Thymus (tissue), 11 donors: ENCODE data around the gene SLC7A6. TPM values are rescaled to one million over a fixed set of nuclear protein-coding genes. Genes with fewer than 3 reads are reported as not detected.

Experiments used
- DNase-seq, 9 donors: peaks; one replicate each; pipeline ENCODE4 v3.0.0-alpha.2; 2013; ENCODE audit warnings: low spot score in 9 of 9, low read depth in 6 of 9, missing footprints in 1 of 9
- H3K27ac ChIP-seq, 2 donors: one replicate each; pipeline ENCODE4 v1.5.1; 2013; ENCODE audit warnings: control low read depth in 1 of 2, low read depth in 1 of 2, low read length in 1 of 2, mild to moderate bottlenecking in 1 of 2, moderate library complexity in 1 of 2
- H3K27me3 ChIP-seq, 2 donors: one replicate each; pipeline ENCODE4 v1.5.1; 2013; ENCODE audit warnings: low read length in 1 of 2; ENCODE audit not compliant: control insufficient read depth in 2 of 2, insufficient read depth in 1 of 2
- H3K36me3 ChIP-seq, 2 donors: one replicate each; pipeline ENCODE4 v1.5.1; 2013; ENCODE audit warnings: low read length in 1 of 2, mild to moderate bottlenecking in 1 of 2, moderate library complexity in 1 of 2; ENCODE audit not compliant: control insufficient read depth in 2 of 2, insufficient read depth in 2 of 2
- H3K4me1 ChIP-seq, 2 donors: one replicate each; pipeline ENCODE4 v1.5.1; 2013; ENCODE audit warnings: low read length in 2 of 2; ENCODE audit not compliant: control insufficient read depth in 2 of 2, insufficient read depth in 2 of 2
- H3K4me3 ChIP-seq, 2 donors: one replicate each; pipeline ENCODE4 v1.5.1; 2013; ENCODE audit warnings: low read length in 2 of 2, control low read depth in 1 of 2, mild to moderate bottlenecking in 1 of 2
- H3K9me3 ChIP-seq, 2 donors: one replicate each; pipeline ENCODE4 v1.5.1; 2013; ENCODE audit warnings: low read length in 1 of 2, mild to moderate bottlenecking in 1 of 2; ENCODE audit not compliant: control insufficient read depth in 2 of 2, insufficient read depth in 1 of 2
- WGBS: extraction: QIAGEN DNeasy Blood & Tissue Kit; methylation state at CpG from one replicate; pipeline ENCODE4 v1.1.7; 2013; 5-methylcytosine and 5-hydroxymethylcytosine counted together
- polyA plus RNA-seq: library from polyadenylated mRNA; stranded (reverse); fragments of 200-250 nt; gene quantifications from one replicate; pipeline ENCODE4 v1.2.3, GENCODE V29; 2013
- total RNA-seq: library from RNA; stranded (reverse); fragments of 120-200 nt; gene quantifications from one replicate; pipeline ENCODE4 v1.2.4, GENCODE V29; 2013
- donor health status: healthy.

The SLC7A6 gene
- total and polyA plus RNA-seq, 2 donors: 42.3 to 47.3 TPM

DNA sequence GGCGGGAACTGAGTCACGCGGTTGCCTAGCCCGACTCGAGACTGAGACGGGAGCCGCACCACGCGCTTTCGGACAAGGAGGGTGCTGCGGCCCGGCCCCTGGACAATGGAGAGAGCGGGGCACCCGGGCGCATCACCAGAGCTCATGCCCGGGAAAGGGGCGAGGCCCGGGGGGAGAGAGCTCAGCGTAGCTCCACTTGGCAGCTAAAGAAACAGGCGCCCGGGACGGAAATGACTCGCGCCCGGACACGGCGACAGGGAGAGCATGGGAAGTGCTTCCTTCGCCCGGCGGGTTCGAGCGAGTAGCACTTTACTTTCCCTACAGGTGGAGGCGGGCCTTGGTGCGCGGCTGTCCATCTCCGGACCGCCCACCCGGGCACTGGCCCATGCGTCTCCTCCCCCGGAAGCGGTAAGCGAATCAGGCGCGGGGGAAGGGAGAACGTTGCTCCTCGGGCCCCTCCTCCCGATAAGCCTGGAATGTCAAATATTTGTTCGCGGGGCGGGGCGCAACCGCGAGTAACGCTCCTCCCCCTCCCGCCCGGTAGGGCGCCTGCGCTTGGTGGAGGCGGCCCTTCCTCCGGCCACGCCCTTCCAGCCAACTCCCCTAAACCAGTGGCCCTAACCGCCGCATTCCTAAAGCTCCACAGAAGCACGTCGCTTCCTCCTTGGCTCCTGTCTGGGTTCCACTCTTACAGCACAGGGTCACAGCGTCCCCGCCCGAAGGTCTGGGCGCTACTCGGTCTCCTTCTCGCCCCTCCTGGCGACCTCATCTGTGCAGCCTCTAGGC is 26.9 kb upstream of the SLC7A6 start:
- under 1% methylated on average over 72 of the region's 72 CpGs for WGBS
- Histone ChIP-seq H3K27me3 (peaks cover 0 to 34% of the 10 kb centered on the region in 2 donors), H3K9me3 (peaks cover 0 to 9% of the 10 kb centered on the region in 2 donors), H3K4me1 (peaks cover 46 to 75% of the 10 kb centered on the region in 2 donors), H3K4me3 (peak overlapping the region; percentile 59 to 65), H3K27ac (peak overlapping the region; percentile 73 to 82), H3K36me3 (peaks cover 1 to 12% of the 10 kb centered on the region in 2 donors)
- peak in 8 of 9 donors; percentile 74 to 93 (median 84) for DNase-seq

DNA sequence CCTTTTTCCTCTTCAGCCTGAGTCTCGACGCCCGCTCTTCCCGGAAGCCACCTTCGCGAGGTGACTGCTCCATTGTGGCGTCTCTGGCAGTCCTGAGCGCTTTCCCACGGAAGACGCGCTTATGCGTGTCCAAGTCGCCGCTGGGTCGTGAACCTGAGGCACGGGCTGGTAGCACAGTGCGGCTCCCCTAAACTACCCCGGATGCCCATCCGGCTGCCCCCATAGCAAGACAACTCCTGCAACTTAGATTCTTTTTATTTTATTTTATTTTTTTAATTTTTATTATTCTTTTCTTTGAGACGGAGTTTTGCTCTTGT is 26.3 kb upstream of the SLC7A6 start:
- peak overlapping the region; percentile 59 to 65 for H3K4me3 ChIP-seq
- WGBS: 17% methylated on average over 20 of the region's 20 CpGs
- peaks cover 0 to 9% of the 10 kb centered on the region in 2 donors for H3K9me3 ChIP-seq
- DNase-seq: no peak
- H3K4me1 ChIP-seq: peaks cover 46 to 69% of the 10 kb centered on the region in 2 donors
- H3K36me3 ChIP-seq: peaks cover 0 to 10% of the 10 kb centered on the region in 2 donors
- peaks cover 0 to 34% of the 10 kb centered on the region in 2 donors for H3K27me3 ChIP-seq
- H3K27ac ChIP-seq: peak overlapping the region; percentile 73 to 79

DNA sequence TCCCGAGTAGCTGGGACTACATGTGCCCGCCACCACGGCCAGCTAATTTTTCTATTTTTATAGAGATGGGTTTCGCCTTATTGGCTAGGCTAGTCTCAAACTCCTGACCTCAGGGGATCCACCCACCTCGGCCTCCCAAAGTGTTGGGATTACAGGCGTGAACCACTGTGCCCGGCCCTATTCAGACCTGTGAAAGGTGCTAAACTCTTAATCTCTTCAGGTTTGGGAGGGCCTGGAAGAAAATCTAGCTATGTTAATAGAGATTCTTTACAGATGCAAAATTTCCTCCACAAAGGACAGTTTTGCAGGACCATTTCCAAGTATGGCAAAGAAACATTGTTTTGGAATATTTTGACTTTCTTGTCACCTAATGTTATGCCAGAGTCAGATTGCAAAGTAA is 22.2 kb upstream of the SLC7A6 start:
- Histone ChIP-seq H3K4me1 (peaks cover 38 to 57% of the 10 kb centered on the region in 2 donors), H3K27me3 (peaks cover 0 to 9% of the 10 kb centered on the region in 2 donors), H3K9me3 (peaks cover 0 to 9% of the 10 kb centered on the region in 2 donors), H3K36me3 (no peaks in the 10 kb centered on the region), H3K4me3 (no peak overlapping the region), H3K27ac (no peak overlapping the region)
- 94% methylated on average over 7 of the region's 7 CpGs for WGBS
- DNase-seq: no peak

DNA sequence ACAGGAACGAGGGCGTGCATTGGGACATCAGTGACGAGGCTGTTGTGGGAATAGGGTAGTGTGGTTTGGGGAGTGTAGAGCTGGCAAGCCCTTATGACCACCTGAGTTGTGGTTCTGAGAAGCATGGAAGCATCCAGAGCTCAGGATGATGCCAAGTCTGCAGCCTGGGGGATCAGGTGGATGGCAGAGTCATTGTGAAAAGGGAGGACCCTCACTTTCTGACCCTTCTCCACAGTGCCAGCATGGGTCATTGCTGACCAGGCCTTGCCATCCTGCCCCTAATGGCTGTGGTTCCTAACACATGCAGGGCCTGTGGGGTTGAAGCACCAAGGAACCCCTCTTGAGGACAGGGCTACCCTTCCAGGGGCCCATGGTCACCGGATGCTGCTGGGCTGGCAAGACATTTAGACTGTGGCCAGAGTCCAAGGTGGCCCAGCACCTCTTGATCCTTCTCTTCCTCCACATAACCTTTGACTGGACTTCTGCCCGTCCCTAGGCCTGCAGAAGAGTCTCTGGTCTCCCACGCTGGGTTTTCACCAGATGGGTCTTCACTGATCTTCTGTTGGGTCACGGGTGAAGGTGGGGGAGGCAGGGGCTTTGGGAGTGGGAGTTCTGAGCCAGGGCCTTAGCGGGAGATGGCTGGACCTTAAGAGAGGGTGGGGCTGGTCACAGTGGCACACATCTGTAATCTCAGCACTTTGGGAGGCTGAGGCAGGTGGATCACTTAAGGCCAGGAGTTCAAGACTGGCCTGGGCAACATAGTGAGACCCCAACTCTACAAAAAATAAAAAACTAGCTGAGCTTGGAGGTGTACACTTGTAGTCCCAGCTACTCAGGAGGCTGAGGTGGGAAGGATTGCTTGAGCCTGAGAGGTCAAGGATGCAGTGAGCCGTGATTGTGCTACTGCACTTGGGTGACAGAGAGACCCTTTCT is 21.1 kb upstream of the SLC7A6 start:
- H3K4me3 ChIP-seq: no peak overlapping the region
- peaks cover 0 to 5% of the 10 kb centered on the region in 2 donors for H3K9me3 ChIP-seq
- no peaks in the 10 kb centered on the region for H3K36me3 ChIP-seq
- peaks cover 41 to 57% of the 10 kb centered on the region in 2 donors for H3K4me1 ChIP-seq
- no peak for DNase-seq
- 97% methylated on average over 9 of the region's 9 CpGs for WGBS
- no peak overlapping the region for H3K27ac ChIP-seq
- no peaks in the 10 kb centered on the region for H3K27me3 ChIP-seq

DNA sequence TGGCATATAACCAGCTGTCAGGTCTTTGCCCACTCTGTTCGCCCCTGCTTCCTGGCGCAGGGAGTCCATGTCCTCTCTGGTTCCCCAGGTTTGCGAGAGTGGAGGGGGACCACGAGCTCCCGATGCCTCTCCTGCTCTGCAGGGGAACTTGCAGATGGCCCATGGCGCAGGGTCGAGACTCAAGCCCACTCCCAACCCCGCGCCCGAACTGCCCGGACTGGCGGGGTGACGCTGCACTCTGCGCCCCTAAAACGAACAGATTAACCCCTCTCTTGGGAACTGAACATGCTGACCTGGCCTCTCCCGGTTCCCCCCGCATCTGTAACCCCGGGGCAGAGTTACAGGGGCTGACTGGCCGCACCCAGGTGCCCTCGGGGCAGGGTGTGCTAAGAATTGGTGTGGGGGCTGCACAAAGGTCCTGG is 19.8 kb upstream of the SLC7A6 start:
- Histone ChIP-seq H3K27me3 (no peaks in the 10 kb centered on the region), H3K4me1 (peaks cover 35 to 51% of the 10 kb centered on the region in 2 donors), H3K27ac (peak overlapping the region in 1 of 2 donors; percentile 26), H3K36me3 (peaks cover 11 to 13% of the 10 kb centered on the region in 2 donors), H3K4me3 (peak overlapping the region; percentile 75 to 89), H3K9me3 (peaks cover 0 to 5% of the 10 kb centered on the region in 2 donors)
- 11% methylated on average over 20 of the region's 20 CpGs for WGBS
- no peak for DNase-seq

DNA sequence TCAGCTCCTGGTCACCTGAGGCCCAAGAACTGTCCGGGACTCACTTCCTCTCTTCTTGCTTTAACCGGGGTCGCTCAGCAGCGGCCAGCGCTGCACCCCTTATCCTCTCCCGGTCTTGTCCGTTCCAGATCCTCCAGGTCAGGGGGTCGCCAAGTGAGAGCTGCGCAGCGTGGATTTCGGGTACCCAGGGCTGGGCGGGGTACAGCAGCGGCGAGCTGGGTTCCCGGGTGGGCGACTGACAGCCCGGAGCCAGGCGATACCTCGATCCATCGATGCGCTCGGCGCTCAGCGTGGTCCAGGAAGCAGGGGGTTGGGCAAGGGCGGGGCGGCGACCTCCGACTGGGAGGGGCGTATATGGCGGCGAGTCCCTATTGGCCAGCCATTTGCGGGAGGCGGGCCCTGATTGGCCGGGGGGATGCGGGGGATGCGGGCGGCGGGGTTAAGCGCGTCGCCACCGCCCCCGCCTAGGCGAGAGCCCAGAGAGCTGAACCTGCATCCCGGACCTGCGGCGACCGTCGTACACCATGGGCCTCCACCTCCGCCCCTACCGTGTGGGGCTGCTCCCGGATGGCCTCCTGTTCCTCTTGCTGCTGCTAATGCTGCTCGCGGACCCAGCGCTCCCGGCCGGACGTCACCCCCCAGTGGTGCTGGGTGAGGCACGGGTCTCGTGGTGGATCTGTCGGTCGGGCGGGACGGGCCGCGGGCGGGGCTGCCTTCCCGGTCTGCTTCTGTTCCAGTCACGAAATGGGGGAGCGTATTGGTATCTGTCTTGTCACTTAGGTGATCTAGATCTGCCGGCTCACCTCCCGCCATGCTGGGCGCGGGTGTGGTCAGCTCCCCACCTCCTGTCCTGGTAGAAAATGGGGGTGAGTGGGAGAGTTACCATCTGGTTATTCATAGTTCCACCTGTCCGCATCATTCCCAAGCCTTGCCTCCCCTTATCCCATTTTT is 19.1 kb upstream of the SLC7A6 start, which contains the start of gene PLA2G15:
Gene PLA2G15, plus strand, starts transcription at position 471 of the 951 bp plus-strand sequence. Its CDS starts 54 bp downstream, at position 525.
- peak within 1 kb of the TSS; percentile 75 to 89 for H3K4me3 ChIP-seq
- peaks cover 16 to 17% of the 10 kb centered on the region in 2 donors for H3K36me3 ChIP-seq
- 2% methylated on average over 75 of the region's 75 CpGs for WGBS
- peak within 1 kb of the TSS in 1 of 2 donors; percentile 36 for H3K27ac ChIP-seq
- peak; percentile 80 to 97 (median 93) for DNase-seq
- H3K9me3 ChIP-seq: peaks cover 0 to 1% of the 10 kb centered on the region in 2 donors
- no peaks in the 10 kb centered on the region for H3K27me3 ChIP-seq
- peaks cover 30 to 44% of the 10 kb centered on the region in 2 donors for H3K4me1 ChIP-seq

DNA sequence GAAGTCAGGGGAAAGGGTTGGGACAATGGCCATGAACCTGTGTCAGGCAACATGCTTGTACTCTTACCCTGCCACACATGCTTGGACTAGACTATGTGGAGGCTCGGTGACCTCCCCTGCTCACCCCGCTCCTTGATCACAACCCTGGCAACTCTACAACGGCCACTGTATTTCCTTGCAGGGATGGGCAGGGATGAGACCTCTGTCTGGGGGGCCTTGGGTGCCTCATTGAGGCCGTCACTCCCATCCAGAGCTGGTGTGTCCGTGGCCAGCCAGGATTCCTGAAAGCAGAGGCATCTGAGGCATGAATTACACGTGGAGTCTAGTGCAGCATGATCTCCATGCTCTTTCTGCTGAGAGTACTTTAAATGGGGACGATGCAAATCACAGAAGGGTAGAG is 18.2 kb upstream of the SLC7A6 start:
- Histone ChIP-seq H3K27me3 (no peaks in the 10 kb centered on the region), H3K36me3 (peaks cover 22 to 26% of the 10 kb centered on the region in 2 donors), H3K9me3 (no peaks in the 10 kb centered on the region), H3K27ac (no peak overlapping the region), H3K4me3 (peak overlapping the region; percentile 75 to 89), H3K4me1 (peaks cover 37 to 52% of the 10 kb centered on the region in 2 donors)
- DNase-seq: no peak
- WGBS: 96% methylated on average over 7 of the region's 7 CpGs

DNA sequence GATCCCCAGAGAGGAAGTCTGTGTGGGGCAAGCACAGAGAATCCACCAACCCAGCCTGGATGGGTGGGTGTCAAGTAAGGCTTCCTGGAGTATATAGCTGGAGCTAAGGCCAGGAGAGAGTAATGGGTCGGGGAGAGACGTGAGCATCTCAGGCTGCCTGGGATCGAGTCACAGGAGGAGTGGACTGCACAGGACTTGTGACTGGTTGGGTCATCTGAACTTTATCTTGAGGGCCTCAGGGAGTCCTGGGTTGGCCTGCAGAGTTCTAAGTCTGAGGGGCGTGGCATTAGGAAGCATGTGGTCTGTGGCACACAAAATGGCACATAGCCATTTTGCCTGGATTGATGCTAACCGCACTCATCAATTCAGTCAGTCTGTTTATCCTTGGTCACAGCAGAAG is 17.7 kb upstream of the SLC7A6 start:
- no peak overlapping the region for H3K27ac ChIP-seq
- WGBS: 98% methylated on average over 5 of the region's 5 CpGs
- H3K9me3 ChIP-seq: no peaks in the 10 kb centered on the region
- H3K27me3 ChIP-seq: no peaks in the 10 kb centered on the region
- peaks cover 24 to 27% of the 10 kb centered on the region in 2 donors for H3K36me3 ChIP-seq
- DNase-seq: no peak
- H3K4me1 ChIP-seq: peaks cover 42 to 57% of the 10 kb centered on the region in 2 donors
- H3K4me3 ChIP-seq: no peak overlapping the region
